A673 (cell line): Measurements from ENCODE around the gene OR7D2. TPM values are rescaled to one million over a fixed set of nuclear protein-coding genes. Genes with fewer than 3 reads are reported as not detected.

ENCODE experiments used
- Bru-seq: library from RNA; stranded (reverse); fragments of 400-500 nt; gene quantifications from one replicate; lab custom pipeline; 2021; lab: Mats Ljungman, UMichigan
- BruChase-seq, 2 experiments: library from RNA; stranded (reverse); fragments of 400-500 nt; gene quantifications; one replicate each; lab custom pipeline; 2021; lab: Mats Ljungman, UMichigan
- BruUV-seq: library from RNA; stranded (reverse); fragments of 400-500 nt; replicated peaks from 2 replicates; lab custom pipeline; 2021; lab: Mats Ljungman, UMichigan
- CTCF ChIA-PET: fragments of 300-600 bp; sonication (Branson Sonifier 250); formaldehyde crosslinking; loops from one replicate; lab custom pipeline; 2022; ENCODE audit warnings: antibody characterized with exemption; lab: Charles Lee
- POLR2A ChIA-PET: fragments of 300-600 bp; sonication (Branson Sonifier 250); formaldehyde crosslinking; loops from one replicate; lab custom pipeline; 2022; ENCODE audit warnings: antibody characterized with exemption; ENCODE audit not compliant: low non-redundant PET; lab: Charles Lee
- DNase-seq: peaks from one replicate; pipeline ENCODE4 v3.0.0-alpha.2; 2015; ENCODE audit warnings: low spot score
- H3K27ac ChIP-seq: fragments of 200-600 bp; sonication (generic); 2 replicates; pipeline ENCODE4 v1.5.1; 2016; ENCODE audit warnings: mixed run types, low read depth, mild to moderate bottlenecking, mixed read lengths, antibody characterized with exemption, low read length; ENCODE audit not compliant: poor library complexity, severe bottlenecking
- H3K27me3 ChIP-seq: fragments of 200-600 bp; sonication (generic); replicated peaks from 2 replicates; pipeline ENCODE4 v1.6.1; 2017; ENCODE audit warnings: mixed run types, low read depth, mild to moderate bottlenecking, mixed read lengths, antibody characterized with exemption, low read length; ENCODE audit not compliant: insufficient read depth, poor library complexity
- H3K36me3 ChIP-seq: fragments of 200-600 bp; sonication (generic); 2 replicates; pipeline ENCODE4 v1.6.1; 2016; ENCODE audit warnings: mixed run types, mild to moderate bottlenecking, mixed read lengths, antibody characterized with exemption, low read length; ENCODE audit not compliant: insufficient read depth, poor library complexity, severe bottlenecking
- H3K4me1 ChIP-seq: fragments of 200-600 bp; sonication (generic); 2 replicates; pipeline ENCODE4 v1.6.1; 2017; ENCODE audit warnings: mixed run types, mild to moderate bottlenecking, mixed read lengths, antibody characterized with exemption, low read length; ENCODE audit not compliant: insufficient read depth, poor library complexity, severe bottlenecking
- H3K4me3 ChIP-seq: fragments of 200-600 bp; sonication (generic); 2 replicates; pipeline ENCODE4 v1.5.1; 2016; ENCODE audit warnings: low read depth, mixed run types, mild to moderate bottlenecking, mixed read lengths, low read length; ENCODE audit not compliant: poor library complexity, severe bottlenecking
- H3K9me3 ChIP-seq: fragments of 200-600 bp; sonication (generic); 2 replicates; pipeline ENCODE4 v1.6.1; 2016; ENCODE audit warnings: mixed run types, low read depth, mild to moderate bottlenecking, mixed read lengths, antibody characterized with exemption, low read length; ENCODE audit not compliant: poor library complexity, severe bottlenecking
- EZH2 ChIP-seq: fragments of 200-600 bp; sonication (generic); IDR thresholded peaks from 2 replicates; pipeline ENCODE4 v1.6.1; 2017; ENCODE audit warnings: borderline replicate concordance, low read depth, mild to moderate bottlenecking, mixed read lengths, antibody characterized with exemption, low read length; ENCODE audit not compliant: poor library complexity, severe bottlenecking
- intact Hi-C: fragments of 100-400 bp; cut with micrococcal nuclease; formaldehyde crosslinking; loops from one replicate; pipeline ENCODE4 v1.10.0; 2022; ENCODE audit not compliant: unreplicated experiment
- long read RNA-seq: library from polyadenylated mRNA; stranded (forward); transcript quantifications from one replicate; pipeline ENCODE4 v2.0.0, GENCODE V29; 2022
- total RNA-seq: library from RNA; stranded (reverse); gene quantifications from 2 replicates; pipeline ENCODE4 v1.2.3, GENCODE V29; 2021
- TF ChIP-seq, protein P1 (sequence below): fragments of 300-800, 200-600 bp; sonication (generic); conservative IDR thresholded peaks from 2 replicates; pipeline ENCODE4 v1.5.1; 2017; ENCODE audit warnings: low read depth, mild to moderate bottlenecking, antibody characterized with exemption, low read length, moderate library complexity, mixed read lengths

Gene OR7D2
- total RNA-seq (not detected in 2 replicates), Bru-seq, nascent RNA (not detected), BruChase-seq, experiment 1, labeled RNA remaining after a 2-hour chase (percentile 8 among the genes with signal in this experiment), BruChase-seq, experiment 2, labeled RNA remaining after a 6-hour chase (percentile 12 among the genes with signal in this experiment)
- long read RNA-seq: 0 reads

DNA sequence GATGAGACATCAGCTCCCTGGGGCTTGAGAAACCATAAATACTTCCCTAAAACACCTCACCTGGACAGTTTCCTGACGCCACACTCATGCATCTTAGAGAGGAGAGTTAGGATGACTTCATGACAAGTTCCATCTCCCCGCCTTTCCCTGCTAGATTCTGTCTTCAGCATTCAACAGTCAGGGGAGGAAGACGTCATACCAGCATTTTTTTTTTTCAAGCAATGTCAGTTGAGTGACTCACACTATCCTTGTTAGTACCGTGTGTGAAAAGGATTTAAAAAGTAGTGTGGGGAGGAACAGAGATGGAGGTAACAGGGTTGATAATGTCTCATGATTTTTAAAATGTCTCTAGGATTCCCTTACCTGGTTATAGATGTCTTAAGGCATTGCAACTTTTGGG is at the start of gene OR7D2:
Gene OR7D2, plus strand, starts transcription at position 79 of the 400 bp plus-strand sequence. CDS start 6,803 bp downstream, outside the sequence.
- no TSS peak for BruUV-seq
- no peak within 1 kb of the TSS for H3K27ac ChIP-seq
- no peaks in the 10 kb centered on the region for H3K27me3 ChIP-seq
- CTCF ChIA-PET: no interaction called here
- no peaks in the 10 kb centered on the region for H3K9me3 ChIP-seq
- H3K36me3 ChIP-seq: no peaks in the 10 kb centered on the region
- no peak within 1 kb of the TSS for H3K4me3 ChIP-seq
- no peak for TF ChIP-seq EZH2
- TF ChIP-seq, protein P1, sequence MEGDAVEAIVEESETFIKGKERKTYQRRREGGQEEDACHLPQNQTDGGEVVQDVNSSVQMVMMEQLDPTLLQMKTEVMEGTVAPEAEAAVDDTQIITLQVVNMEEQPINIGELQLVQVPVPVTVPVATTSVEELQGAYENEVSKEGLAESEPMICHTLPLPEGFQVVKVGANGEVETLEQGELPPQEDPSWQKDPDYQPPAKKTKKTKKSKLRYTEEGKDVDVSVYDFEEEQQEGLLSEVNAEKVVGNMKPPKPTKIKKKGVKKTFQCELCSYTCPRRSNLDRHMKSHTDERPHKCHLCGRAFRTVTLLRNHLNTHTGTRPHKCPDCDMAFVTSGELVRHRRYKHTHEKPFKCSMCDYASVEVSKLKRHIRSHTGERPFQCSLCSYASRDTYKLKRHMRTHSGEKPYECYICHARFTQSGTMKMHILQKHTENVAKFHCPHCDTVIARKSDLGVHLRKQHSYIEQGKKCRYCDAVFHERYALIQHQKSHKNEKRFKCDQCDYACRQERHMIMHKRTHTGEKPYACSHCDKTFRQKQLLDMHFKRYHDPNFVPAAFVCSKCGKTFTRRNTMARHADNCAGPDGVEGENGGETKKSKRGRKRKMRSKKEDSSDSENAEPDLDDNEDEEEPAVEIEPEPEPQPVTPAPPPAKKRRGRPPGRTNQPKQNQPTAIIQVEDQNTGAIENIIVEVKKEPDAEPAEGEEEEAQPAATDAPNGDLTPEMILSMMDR: no peak
- H3K4me1 ChIP-seq: no peaks in the 10 kb centered on the region
- intact Hi-C loops: no loop called here
- no peak for DNase-seq
- POLR2A ChIA-PET: no interaction called here

DNA sequence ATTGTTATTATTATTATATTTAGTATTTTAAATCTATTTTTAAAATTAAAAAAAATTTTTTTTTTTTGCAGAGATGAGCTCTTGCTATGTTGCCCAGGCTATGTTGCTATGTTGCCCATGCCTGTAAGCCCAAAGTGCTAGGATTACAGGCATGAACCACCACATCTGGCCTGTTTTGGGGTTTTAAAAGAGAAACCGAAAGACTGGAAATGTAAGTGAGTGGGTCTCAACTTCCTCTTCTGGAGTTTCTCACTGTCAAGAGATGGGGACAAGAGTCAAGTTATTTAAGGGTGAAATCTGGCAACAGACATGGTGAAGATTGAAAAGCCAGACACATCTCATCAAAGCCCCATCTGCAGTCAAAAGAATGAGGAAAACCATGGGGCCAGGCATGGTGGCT is 47.8 kb upstream of the OR7D2 start:
- intact Hi-C loops: no loop called here
- Histone ChIP-seq H3K27ac (no peak overlapping the region), H3K9me3 (no peaks in the 10 kb centered on the region), H3K27me3 (no peaks in the 10 kb centered on the region), H3K36me3 (no peaks in the 10 kb centered on the region), H3K4me3 (no peak overlapping the region), H3K4me1 (peaks cover 4% of the 10 kb centered on the region)
- no peak for DNase-seq
- CTCF ChIA-PET: interaction anchor here (0.5 kb wide), 1 partner anchor 148 kb away, joined by 6 read pairs; no protein-coding TSS in a partner anchor
- POLR2A ChIA-PET: no interaction called here
- BruUV-seq: no TSS peak
- TF ChIP-seq, protein P1: no peak
- no peak for TF ChIP-seq EZH2

DNA sequence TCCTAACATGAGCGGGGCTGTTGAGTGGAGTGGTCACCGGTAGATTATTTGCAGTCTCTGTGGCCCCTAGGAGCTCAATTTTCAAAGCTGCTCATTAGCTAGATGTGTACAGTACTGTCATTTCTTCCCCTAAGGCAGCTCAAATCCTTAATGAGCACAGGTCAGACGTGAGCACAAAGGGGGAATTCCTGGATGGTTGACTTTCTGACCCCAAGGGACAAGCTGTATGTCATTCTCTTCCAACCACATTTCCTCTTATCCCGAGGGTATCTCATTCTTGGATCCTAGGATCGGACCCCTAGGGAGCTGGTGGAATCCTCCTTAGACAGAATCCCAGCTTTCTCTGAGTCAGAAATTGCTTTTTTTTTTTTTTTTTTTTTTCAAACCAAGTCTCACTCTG is 46.4 kb upstream of the OR7D2 start:
- intact Hi-C loops: no loop called here
- H3K27me3 ChIP-seq: no peaks in the 10 kb centered on the region
- H3K27ac ChIP-seq: no peak overlapping the region
- CTCF ChIA-PET: no interaction called here
- H3K9me3 ChIP-seq: no peaks in the 10 kb centered on the region
- no peak for DNase-seq
- no TSS peak for BruUV-seq
- POLR2A ChIA-PET: no interaction called here
- no peaks in the 10 kb centered on the region for H3K36me3 ChIP-seq
- H3K4me1 ChIP-seq: peaks cover 4% of the 10 kb centered on the region
- H3K4me3 ChIP-seq: no peak overlapping the region
- no peak for TF ChIP-seq EZH2
- TF ChIP-seq, protein P1: no peak
